ENCODE results near the gene PSAPL1.

PSAPL1 gene

DNA sequence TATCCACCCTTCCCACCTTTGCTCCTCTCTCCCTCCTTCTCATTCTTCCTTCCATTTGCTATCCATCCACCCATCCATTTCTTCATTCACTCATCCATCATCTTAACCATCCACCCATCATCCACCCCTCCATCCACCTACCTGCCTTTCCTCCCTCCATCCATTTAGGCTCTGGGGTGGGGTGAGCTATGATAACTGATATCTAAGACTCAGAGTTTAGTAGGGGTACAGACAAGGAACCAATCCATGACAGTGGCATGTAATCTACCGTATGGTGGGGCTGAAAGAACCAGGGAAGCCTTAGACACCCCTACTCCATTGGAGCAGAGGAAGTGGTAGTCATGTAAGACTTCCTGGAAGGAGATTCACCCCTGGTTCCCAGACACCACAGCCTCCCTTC lies 23.2 kb downstream of the PSAPL1 start:
- Histone ChIP-seq H3K4me3 (IDR thresholded peaks at IDR 0.05; ENCODE audit: insufficient read depth, low read depth, low read length) (no peak overlapping the region), H3K27ac (no peak overlapping the region), H2AFZ (ENCODE audit: low read depth) (no peak overlapping the region), H3K79me2 (ENCODE audit: insufficient read depth, low read depth) (no peaks in the 10 kb centered on the region), H3K9ac (no peak overlapping the region), H3K4me2 (no peak overlapping the region), H3K36me3 (ENCODE audit: insufficient read depth) (no peaks in the 10 kb centered on the region), H3K4me1 (ENCODE audit: low read depth, poor library complexity, severe bottlenecking) (no peaks in the 10 kb centered on the region), H3K27me3 (ENCODE audit: insufficient read depth, low read depth) (no peaks in the 10 kb centered on the region), H4K20me1 (ENCODE audit: insufficient read depth) (no peaks in the 10 kb centered on the region)
- TF ChIP-seq, protein P1, sequence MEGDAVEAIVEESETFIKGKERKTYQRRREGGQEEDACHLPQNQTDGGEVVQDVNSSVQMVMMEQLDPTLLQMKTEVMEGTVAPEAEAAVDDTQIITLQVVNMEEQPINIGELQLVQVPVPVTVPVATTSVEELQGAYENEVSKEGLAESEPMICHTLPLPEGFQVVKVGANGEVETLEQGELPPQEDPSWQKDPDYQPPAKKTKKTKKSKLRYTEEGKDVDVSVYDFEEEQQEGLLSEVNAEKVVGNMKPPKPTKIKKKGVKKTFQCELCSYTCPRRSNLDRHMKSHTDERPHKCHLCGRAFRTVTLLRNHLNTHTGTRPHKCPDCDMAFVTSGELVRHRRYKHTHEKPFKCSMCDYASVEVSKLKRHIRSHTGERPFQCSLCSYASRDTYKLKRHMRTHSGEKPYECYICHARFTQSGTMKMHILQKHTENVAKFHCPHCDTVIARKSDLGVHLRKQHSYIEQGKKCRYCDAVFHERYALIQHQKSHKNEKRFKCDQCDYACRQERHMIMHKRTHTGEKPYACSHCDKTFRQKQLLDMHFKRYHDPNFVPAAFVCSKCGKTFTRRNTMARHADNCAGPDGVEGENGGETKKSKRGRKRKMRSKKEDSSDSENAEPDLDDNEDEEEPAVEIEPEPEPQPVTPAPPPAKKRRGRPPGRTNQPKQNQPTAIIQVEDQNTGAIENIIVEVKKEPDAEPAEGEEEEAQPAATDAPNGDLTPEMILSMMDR (conservative IDR thresholded peaks at IDR 0.05; ENCODE audit: low read depth, low read length), result no peak

DNA sequence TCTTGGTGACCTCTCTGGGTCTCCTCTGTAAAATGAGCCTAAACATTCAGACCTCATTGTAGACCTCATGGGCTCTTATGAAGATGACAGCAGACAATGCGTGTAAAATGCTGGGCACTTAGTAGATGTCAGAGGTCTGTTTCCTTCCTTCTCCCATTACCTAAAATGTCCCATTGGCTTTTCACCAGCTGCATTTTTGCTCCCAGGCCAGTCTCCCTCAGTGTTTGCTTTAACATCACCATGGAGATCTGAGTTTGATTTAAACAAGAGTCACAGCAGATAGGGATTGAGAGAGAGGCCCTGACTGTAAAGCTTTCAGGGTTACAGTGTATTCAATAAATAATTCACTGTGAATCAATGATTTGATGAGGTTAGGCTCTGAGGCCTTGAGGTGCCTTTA lies 24.3 kb downstream of the PSAPL1 start:
- Histone ChIP-seq H3K4me1 (ENCODE audit: low read depth, poor library complexity, severe bottlenecking) (no peaks in the 10 kb centered on the region), H3K79me2 (ENCODE audit: insufficient read depth, low read depth) (no peaks in the 10 kb centered on the region), H3K27ac (no peak overlapping the region), H3K36me3 (ENCODE audit: insufficient read depth) (no peaks in the 10 kb centered on the region), H3K9ac (no peak overlapping the region), H3K4me3 (IDR thresholded peaks at IDR 0.05; ENCODE audit: insufficient read depth, low read depth, low read length) (no peak overlapping the region), H3K4me2 (no peak overlapping the region), H4K20me1 (ENCODE audit: insufficient read depth) (no peaks in the 10 kb centered on the region), H2AFZ (ENCODE audit: low read depth) (no peak overlapping the region), H3K27me3 (ENCODE audit: insufficient read depth, low read depth) (no peaks in the 10 kb centered on the region)
- TF ChIP-seq, protein P1 (conservative IDR thresholded peaks at IDR 0.05; ENCODE audit: low read depth, low read length), result no peak

DNA sequence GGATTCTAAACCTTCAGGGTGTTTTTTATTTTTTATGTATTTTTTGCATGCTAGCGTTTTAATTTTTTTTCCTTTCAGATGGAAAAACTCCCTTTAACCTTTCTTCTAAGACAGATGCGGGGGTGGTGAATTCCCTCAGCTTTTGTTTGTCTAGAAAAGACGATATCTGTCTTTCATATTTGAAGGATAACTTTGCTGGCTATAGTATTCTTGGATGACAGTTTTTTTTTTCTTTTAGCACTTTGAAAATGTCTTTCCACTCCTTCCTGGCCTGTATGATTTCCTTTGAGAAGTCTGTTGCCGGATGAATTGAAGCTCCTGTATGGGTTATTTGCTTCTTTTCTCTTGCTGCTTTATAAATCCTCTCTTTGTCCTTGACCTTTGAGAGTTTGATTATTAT lies 26.6 kb downstream of the PSAPL1 start:
- no peaks in the 10 kb centered on the region for H3K36me3 ChIP-seq (ENCODE audit: insufficient read depth)
- no peak overlapping the region for H2AFZ ChIP-seq (ENCODE audit: low read depth)
- no peak overlapping the region for H3K9ac ChIP-seq
- no peak overlapping the region for H3K4me3 ChIP-seq (IDR thresholded peaks at IDR 0.05; ENCODE audit: insufficient read depth, low read depth, low read length)
- TF ChIP-seq, protein P1 (conservative IDR thresholded peaks at IDR 0.05; ENCODE audit: low read depth, low read length), result no peak
- H3K79me2 ChIP-seq (ENCODE audit: insufficient read depth, low read depth), result no peaks in the 10 kb centered on the region
- no peaks in the 10 kb centered on the region for H3K27me3 ChIP-seq (ENCODE audit: insufficient read depth, low read depth)
- no peak overlapping the region for H3K27ac ChIP-seq
- H3K4me1 ChIP-seq (ENCODE audit: low read depth, poor library complexity, severe bottlenecking), result no peaks in the 10 kb centered on the region
- H3K4me2 ChIP-seq, result no peak overlapping the region
- H4K20me1 ChIP-seq (ENCODE audit: insufficient read depth), result no peaks in the 10 kb centered on the region

GRCh38 chr4:7403001-7403400 lies 31.7 kb downstream of the PSAPL1 start:
- Histone ChIP-seq H3K27me3 (ENCODE audit: insufficient read depth, low read depth) (no peaks in the 10 kb centered on the region), H3K9ac (no peak overlapping the region), H3K79me2 (ENCODE audit: insufficient read depth, low read depth) (no peaks in the 10 kb centered on the region), H3K27ac (no peak overlapping the region), H2AFZ (ENCODE audit: low read depth) (no peak overlapping the region), H3K4me1 (ENCODE audit: low read depth, poor library complexity, severe bottlenecking) (no peaks in the 10 kb centered on the region), H3K4me3 (IDR thresholded peaks at IDR 0.05; ENCODE audit: insufficient read depth, low read depth, low read length) (no peak overlapping the region), H3K4me2 (no peak overlapping the region), H3K36me3 (ENCODE audit: insufficient read depth) (no peaks in the 10 kb centered on the region), H4K20me1 (ENCODE audit: insufficient read depth) (no peaks in the 10 kb centered on the region)
- TF ChIP-seq, protein P1 (conservative IDR thresholded peaks at IDR 0.05; ENCODE audit: low read depth, low read length), result no peak
